ENCODE results near the gene SH3RF3. TPM values are rescaled to one million over a fixed set of nuclear protein-coding genes. Genes with fewer than 3 reads are reported as not detected.

The SH3RF3 gene
- polyA plus RNA-seq, 1 donor (not counting 4 experiments of a cell fraction or from before 2014, with no cell fraction given): 0.08 TPM

DNA sequence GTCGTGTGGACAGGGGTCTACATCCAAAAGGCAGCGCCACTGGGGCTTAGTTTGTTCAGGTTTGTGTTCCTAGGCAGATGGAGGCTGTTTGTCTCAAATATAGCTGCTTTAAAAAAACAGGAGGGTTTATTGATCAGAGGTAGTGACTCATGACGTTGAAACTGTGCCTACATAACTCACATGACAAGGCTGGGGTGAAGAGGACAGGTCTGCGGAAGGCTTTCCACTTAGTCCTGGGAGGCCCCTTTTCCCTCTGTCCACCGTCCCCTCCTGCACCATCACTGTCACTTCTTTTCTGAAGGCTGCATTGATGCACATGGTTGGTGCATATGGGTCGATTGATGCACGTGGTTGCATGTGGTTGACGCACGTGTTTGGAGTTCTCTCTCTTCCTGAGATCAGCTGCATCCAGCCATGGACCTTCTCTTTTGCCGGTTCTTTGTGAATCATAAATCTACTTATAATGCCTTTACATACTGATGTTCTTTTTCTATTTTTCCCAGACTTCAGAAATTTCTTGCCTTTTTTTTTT lies 10.9 kb downstream of the SH3RF3 start:
- no peaks in the 10 kb centered on the region for H3K9me3 ChIP-seq (ENCODE audit: control insufficient read depth, low read depth, low read length)
- H3K36me3 ChIP-seq (ENCODE audit: control insufficient read depth in 2 of 2, extremely low read depth in 1 of 2, insufficient read depth in 2 of 2, low read length in 2 of 2): no peaks in the 10 kb centered on the region
- no peak overlapping the region for H2AFZ ChIP-seq (ENCODE audit: control insufficient read depth, low read length)
- TF ChIP-seq, protein P1, sequence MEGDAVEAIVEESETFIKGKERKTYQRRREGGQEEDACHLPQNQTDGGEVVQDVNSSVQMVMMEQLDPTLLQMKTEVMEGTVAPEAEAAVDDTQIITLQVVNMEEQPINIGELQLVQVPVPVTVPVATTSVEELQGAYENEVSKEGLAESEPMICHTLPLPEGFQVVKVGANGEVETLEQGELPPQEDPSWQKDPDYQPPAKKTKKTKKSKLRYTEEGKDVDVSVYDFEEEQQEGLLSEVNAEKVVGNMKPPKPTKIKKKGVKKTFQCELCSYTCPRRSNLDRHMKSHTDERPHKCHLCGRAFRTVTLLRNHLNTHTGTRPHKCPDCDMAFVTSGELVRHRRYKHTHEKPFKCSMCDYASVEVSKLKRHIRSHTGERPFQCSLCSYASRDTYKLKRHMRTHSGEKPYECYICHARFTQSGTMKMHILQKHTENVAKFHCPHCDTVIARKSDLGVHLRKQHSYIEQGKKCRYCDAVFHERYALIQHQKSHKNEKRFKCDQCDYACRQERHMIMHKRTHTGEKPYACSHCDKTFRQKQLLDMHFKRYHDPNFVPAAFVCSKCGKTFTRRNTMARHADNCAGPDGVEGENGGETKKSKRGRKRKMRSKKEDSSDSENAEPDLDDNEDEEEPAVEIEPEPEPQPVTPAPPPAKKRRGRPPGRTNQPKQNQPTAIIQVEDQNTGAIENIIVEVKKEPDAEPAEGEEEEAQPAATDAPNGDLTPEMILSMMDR (optimal IDR thresholded peaks at IDR 0.05 in 1 of 3, IDR thresholded peaks at IDR 0.05 in 1 of 3, conservative IDR thresholded peaks at IDR 0.05 in 1 of 3; ENCODE audit: extremely low read depth in 1 of 3, insufficient read depth in 2 of 3, low read length in 3 of 3): no peak
- no peak for TF ChIP-seq EZH2 (IDR thresholded peaks at IDR 0.05; ENCODE audit: low read length)
- no peak overlapping the region for H3K4me2 ChIP-seq (ENCODE audit: control insufficient read depth, extremely low read depth, insufficient read depth, low read depth, low read length)
- DNase-seq (ENCODE audit: low read depth, low spot score) (no peak), FAIRE-seq (no peak)
- no peak overlapping the region for H3K4me3 ChIP-seq (ENCODE audit: control insufficient read depth in 2 of 3, extremely low read depth in 1 of 3, insufficient read depth in 2 of 3, low read depth in 1 of 3, low read length in 3 of 3)
- no peak overlapping the region for H3K27ac ChIP-seq (ENCODE audit: control insufficient read depth, insufficient read depth, low read length)
- H4K20me1 ChIP-seq (ENCODE audit: control insufficient read depth, extremely low read depth, insufficient read depth, low read length): no peaks in the 10 kb centered on the region
- no peaks in the 10 kb centered on the region for H3K79me2 ChIP-seq (ENCODE audit: control insufficient read depth, insufficient read depth, low read length)
- dilution Hi-C loops (cut with MboI; ENCODE audit: extremely low pct_ligation_motif_present, low sequenced_read_pairs): no loop called here
- peaks cover 35% of the 10 kb centered on the region for H3K27me3 ChIP-seq (ENCODE audit: control insufficient read depth, extremely low read depth, insufficient read depth, low read length)
- H3K9me1 ChIP-seq (ENCODE audit: control insufficient read depth, extremely low read depth, insufficient read depth, low read length): no peaks in the 10 kb centered on the region
- no peaks in the 10 kb centered on the region for H3K4me1 ChIP-seq (ENCODE audit: control insufficient read depth, extremely low read depth, insufficient read depth, low read length)
- no peak overlapping the region for H3K9ac ChIP-seq (ENCODE audit: control insufficient read depth, extremely low read depth, insufficient read depth, low read length)

DNA sequence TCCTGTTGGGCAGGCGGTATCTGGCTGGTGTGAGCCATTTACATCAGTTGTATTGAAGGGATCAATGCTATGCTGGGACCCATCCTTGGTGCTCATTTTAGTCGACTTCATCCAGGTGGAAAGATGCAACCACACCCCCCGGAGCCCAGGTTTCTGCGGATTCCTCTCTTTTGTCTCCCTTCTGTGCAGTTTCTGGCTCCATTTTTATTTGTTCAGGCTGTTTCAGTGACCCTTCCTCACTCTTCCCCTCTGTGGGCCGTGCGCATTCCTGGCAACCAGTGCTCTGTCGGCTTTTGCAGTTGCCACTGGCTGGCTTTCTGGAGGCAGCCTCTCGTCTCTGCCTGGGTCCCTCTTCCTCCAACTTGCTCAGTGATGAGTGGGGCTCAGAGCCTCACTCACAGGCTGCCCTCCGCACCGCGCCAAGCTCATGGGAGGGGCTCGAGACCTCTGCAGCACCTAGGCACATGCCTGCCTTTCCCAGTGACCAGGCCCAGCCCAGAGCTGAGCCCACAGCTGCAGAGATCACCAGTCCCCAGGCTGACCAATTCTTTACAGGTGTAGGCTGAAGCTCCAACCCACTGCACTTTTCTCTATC lies 12.1 kb downstream of the SH3RF3 start:
- TF ChIP-seq EZH2 (IDR thresholded peaks at IDR 0.05; ENCODE audit: low read length): no peak
- TF ChIP-seq, protein P1 (optimal IDR thresholded peaks at IDR 0.05 in 1 of 3, IDR thresholded peaks at IDR 0.05 in 1 of 3, conservative IDR thresholded peaks at IDR 0.05 in 1 of 3; ENCODE audit: extremely low read depth in 1 of 3, insufficient read depth in 2 of 3, low read length in 3 of 3): no peak
- H4K20me1 ChIP-seq (ENCODE audit: control insufficient read depth, extremely low read depth, insufficient read depth, low read length): no peaks in the 10 kb centered on the region
- H2AFZ ChIP-seq (ENCODE audit: control insufficient read depth, low read length): no peak overlapping the region
- dilution Hi-C loops (cut with MboI; ENCODE audit: extremely low pct_ligation_motif_present, low sequenced_read_pairs): no loop called here
- no peak for FAIRE-seq
- no peaks in the 10 kb centered on the region for H3K9me1 ChIP-seq (ENCODE audit: control insufficient read depth, extremely low read depth, insufficient read depth, low read length)
- H3K27me3 ChIP-seq (ENCODE audit: control insufficient read depth, extremely low read depth, insufficient read depth, low read length): peaks cover 28% of the 10 kb centered on the region
- no peak overlapping the region for H3K4me3 ChIP-seq (ENCODE audit: control insufficient read depth in 2 of 3, extremely low read depth in 1 of 3, insufficient read depth in 2 of 3, low read depth in 1 of 3, low read length in 3 of 3)
- H3K4me2 ChIP-seq (ENCODE audit: control insufficient read depth, extremely low read depth, insufficient read depth, low read depth, low read length): no peak overlapping the region
- H3K36me3 ChIP-seq (ENCODE audit: control insufficient read depth in 2 of 2, extremely low read depth in 1 of 2, insufficient read depth in 2 of 2, low read length in 2 of 2): no peaks in the 10 kb centered on the region
- H3K4me1 ChIP-seq (ENCODE audit: control insufficient read depth, extremely low read depth, insufficient read depth, low read length): no peaks in the 10 kb centered on the region
- no peak overlapping the region for H3K27ac ChIP-seq (ENCODE audit: control insufficient read depth, insufficient read depth, low read length)
- H3K9me3 ChIP-seq (ENCODE audit: control insufficient read depth, low read depth, low read length): no peaks in the 10 kb centered on the region
- no peak for DNase-seq (ENCODE audit: low read depth, low spot score)
- no peaks in the 10 kb centered on the region for H3K79me2 ChIP-seq (ENCODE audit: control insufficient read depth, insufficient read depth, low read length)
- H3K9ac ChIP-seq (ENCODE audit: control insufficient read depth, extremely low read depth, insufficient read depth, low read length): no peak overlapping the region

Data from keratinocyte (primary cell).